GM23338 (cell line): Measurements from ENCODE around the gene FLVCR1. TPM values are rescaled to one million over a fixed set of nuclear protein-coding genes. Genes with fewer than 3 reads are reported as not detected.
"Not testable (repeated sequence)": the region's sequence is repeated elsewhere in the genome, so short reads cannot be mapped to it uniquely, and the experiment has no call there.

Source experiments
- ATAC-seq: fragments of 200-7000 bp; cut with Tn5 transposase; 3 replicates; pipeline ENCODE4 v1.9.1; 2020
- DNase-seq: peaks from one replicate; pipeline ENCODE4 v3.0.0-alpha.2; 2015; ENCODE audit warnings: low spot score
- H2AFZ ChIP-seq: fragments of 200-600 bp; sonication (generic); 2 replicates; pipeline ENCODE4 v1.8.0; 2016; ENCODE audit warnings: antibody characterized with exemption, mild to moderate bottlenecking, moderate library complexity
- H3F3A ChIP-seq: fragments of 200-600 bp; sonication (generic); replicated peaks from 2 replicates; pipeline ENCODE4 v1.8.0; 2017; ENCODE audit warnings: antibody characterized with exemption, mixed run types, low read depth
- H3K27ac ChIP-seq: fragments of 200-600 bp; sonication (generic); 2 replicates; pipeline ENCODE4 v1.6.1; 2016; ENCODE audit warnings: low read depth
- H3K27me3 ChIP-seq: fragments of 200-600 bp; sonication (generic); 2 replicates; pipeline ENCODE4 v1.8.0; 2016; ENCODE audit warnings: mild to moderate bottlenecking, mixed run types, moderate library complexity; ENCODE audit not compliant: insufficient read depth
- H3K36me3 ChIP-seq: fragments of 200-600 bp; sonication (generic); 2 replicates; pipeline ENCODE4 v1.8.0; 2016; ENCODE audit warnings: mild to moderate bottlenecking; ENCODE audit not compliant: insufficient read depth
- H3K4me1 ChIP-seq: fragments of 200-600 bp; sonication (generic); 2 replicates; pipeline ENCODE4 v1.8.0; 2016; ENCODE audit warnings: mild to moderate bottlenecking, moderate library complexity; ENCODE audit not compliant: insufficient read depth
- H3K4me2 ChIP-seq: fragments of 200-600 bp; sonication (generic); 2 replicates; pipeline ENCODE4 v1.7.1; 2017; ENCODE audit warnings: mixed run types
- H3K4me3 ChIP-seq: fragments of 200-600 bp; sonication (generic); 2 replicates; pipeline ENCODE4 v1.6.1; 2016; ENCODE audit warnings: mixed run types
- H3K79me2 ChIP-seq: fragments of 200-600 bp; sonication (generic); replicated peaks from 2 replicates; pipeline ENCODE4 v1.8.0; 2017; ENCODE audit warnings: mild to moderate bottlenecking; ENCODE audit not compliant: insufficient read depth
- H3K9me2 ChIP-seq: fragments of 200-600 bp; sonication (generic); 2 replicates; pipeline ENCODE4 v1.8.0; 2017; ENCODE audit not compliant: insufficient read depth
- H4K20me1 ChIP-seq: fragments of 200-600 bp; sonication (generic); replicated peaks from 2 replicates; pipeline ENCODE4 v1.8.0; 2017; ENCODE audit warnings: mild to moderate bottlenecking; ENCODE audit not compliant: insufficient read depth
- H3K27ac Mint-ChIP-seq: 2 replicates; pipeline ENCODE4 v1.8.0; 2020; ENCODE audit warnings: inconsistent platforms, mild to moderate bottlenecking, moderate library complexity, mixed read lengths
- H3K27me3 Mint-ChIP-seq: 3 replicates; pipeline ENCODE4 v1.8.0; 2022; ENCODE audit warnings: low read depth, mild to moderate bottlenecking, moderate library complexity, mixed read lengths, inconsistent platforms; ENCODE audit not compliant: insufficient read depth, poor library complexity
- H3K36me3 Mint-ChIP-seq: 3 replicates; pipeline ENCODE4 v1.8.0; 2021; ENCODE audit warnings: low read depth, mild to moderate bottlenecking, inconsistent platforms, moderate library complexity, mixed read lengths
- H3K4me1 Mint-ChIP-seq: 3 replicates; pipeline ENCODE4 v1.8.0; 2020; ENCODE audit warnings: mild to moderate bottlenecking, inconsistent platforms, mixed read lengths
- H3K4me3 Mint-ChIP-seq: 3 replicates; pipeline ENCODE4 v1.8.0; 2021; ENCODE audit warnings: moderate library complexity, mild to moderate bottlenecking, inconsistent platforms, mixed read lengths
- H3K9me3 Mint-ChIP-seq: 3 replicates; pipeline ENCODE4 v1.8.0; 2020; ENCODE audit warnings: moderate library complexity, mild to moderate bottlenecking, inconsistent platforms, mixed read lengths
- CREB1 ChIP-seq: fragments of 250-450 bp; sonication (Bioruptor Pico); IDR thresholded peaks from 2 replicates; pipeline ENCODE4 v1.5.0; 2020; ENCODE audit warnings: low read depth, mild to moderate bottlenecking, moderate library complexity
- CTCF ChIP-seq, 2 experiments: fragments of 200-600 bp in 1 of 2; sonication (generic) in 1 of 2; conservative IDR thresholded peaks; 2 replicates each; pipeline versions ENCODE4 v1.5.1 to v1.6.1; 2016 to 2017; ENCODE audit warnings: antibody characterized with exemption in 2 of 2, low read depth in 2 of 2, mild to moderate bottlenecking in 2 of 2, moderate library complexity in 1 of 2
- EZH2phosphoT487 ChIP-seq: fragments of 200-600 bp; sonication (generic); IDR thresholded peaks from one replicate; pipeline ENCODE4 v1.8.1; 2018; ENCODE audit warnings: antibody characterized with exemption; ENCODE audit not compliant: unreplicated experiment
- JUNB ChIP-seq: IDR thresholded peaks from one replicate; pipeline ENCODE4 v1.6.1; 2016; ENCODE audit warnings: antibody characterized with exemption; ENCODE audit not compliant: unreplicated experiment
- NANOG ChIP-seq: IDR thresholded peaks from 2 replicates; pipeline ENCODE4 v1.6.1; 2016; ENCODE audit warnings: antibody characterized with exemption, borderline replicate concordance
- POLR2AphosphoS5 ChIP-seq: IDR thresholded peaks from 2 replicates; pipeline ENCODE4 v1.6.1; 2016; ENCODE audit warnings: antibody characterized with exemption, low read depth
- STAT1 ChIP-seq: IDR thresholded peaks from one replicate; pipeline ENCODE4 v1.6.1; 2016; ENCODE audit warnings: antibody characterized with exemption; ENCODE audit not compliant: unreplicated experiment
- ZNF114 ChIP-seq: fragments of 250-450 bp; sonication (Bioruptor Pico); IDR thresholded peaks from 2 replicates; pipeline ENCODE4 v1.5.0; 2020; ENCODE audit warnings: mild to moderate bottlenecking, moderate library complexity
- ZNF331 ChIP-seq: fragments of 250-450 bp; sonication (Bioruptor Pico); IDR thresholded peaks from 2 replicates; pipeline ENCODE4 v1.5.0; 2020; ENCODE audit warnings: low read depth, mild to moderate bottlenecking, moderate library complexity
- polyA plus RNA-seq: library from polyadenylated mRNA; unstranded; fragments of >200 nt; fragmentation: Nextera tagmentation; extraction: Ambion mirVana; gene quantifications from 2 replicates; pipeline ENCODE4 v1.2.1, GENCODE V29; 2016
- total RNA-seq: library from RNA; depleted of rRNA; stranded (reverse); fragments of >200 nt; shearing (Covaris generic); gene quantifications from 2 replicates; pipeline ENCODE4 v1.2.3, GENCODE V29; 2014
- TF ChIP-seq, protein P1 (sequence below): IDR thresholded peaks from one replicate; pipeline ENCODE4 v1.6.1; 2018; ENCODE audit warnings: antibody characterized with exemption; ENCODE audit not compliant: unreplicated experiment

FLVCR1 gene
- total and polyA plus RNA-seq, 2 experiments from 2014 or later, result 60.5 to 93.5 TPM

DNA sequence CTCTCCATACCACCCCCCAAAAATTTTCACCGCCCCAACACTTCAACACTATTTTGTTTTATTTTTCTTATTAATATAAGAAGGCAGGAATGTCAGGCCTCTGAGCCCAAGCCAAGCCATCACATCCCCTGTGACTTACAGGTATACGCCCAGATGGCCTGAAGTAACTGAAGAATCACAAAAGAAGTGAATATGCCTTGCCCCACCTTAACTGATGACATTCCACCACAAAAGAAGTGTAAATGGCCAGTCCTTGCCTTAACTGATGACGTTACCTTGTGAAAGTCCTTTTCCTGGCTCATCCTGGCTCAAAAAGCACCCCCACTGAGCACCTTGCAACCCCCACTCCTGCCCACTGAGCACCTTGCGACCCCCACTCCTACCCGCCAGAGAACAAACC, 56.0 kb downstream of the FLVCR1 start:
- Mint-ChIP-seq H3K36me3 (peaks cover 22% of the 10 kb centered on the region), H3K9me3 (peaks cover 12% of the 10 kb centered on the region; the same call in 1 of the 3 replicates), H3K4me3 (peak overlapping the region; percentile 86), H3K4me1 (peaks cover 48% of the 10 kb centered on the region), H3K27me3 (peaks cover 43% of the 10 kb centered on the region), H3K27ac (peak overlapping the region; percentile 97)
- H2AFZ ChIP-seq, H3K27me3 ChIP-seq, DNase-seq, H3K36me3 ChIP-seq, ATAC-seq, H4K20me1 ChIP-seq, H3K9me2 ChIP-seq: not testable (repeated sequence)
- peak; percentile 58; the same call in 1 of the 2 replicates for TF ChIP-seq CREB1 (CRISPR knock-in tag)
- TF ChIP-seq POLR2AphosphoS5, result peak; percentile 72
- peak; percentile 50 for TF ChIP-seq NANOG
- peak overlapping the region; percentile 83; the same call in 1 of the 2 replicates for H3K4me2 ChIP-seq
- peak overlapping the region; percentile 66 for H3K4me3 ChIP-seq
- peaks cover 13% of the 10 kb centered on the region for H3F3A ChIP-seq
- H3K27ac ChIP-seq, result peak overlapping the region; percentile 100
- peaks cover 14% of the 10 kb centered on the region for H3K79me2 ChIP-seq
- peaks cover 32% of the 10 kb centered on the region for H3K4me1 ChIP-seq

DNA sequence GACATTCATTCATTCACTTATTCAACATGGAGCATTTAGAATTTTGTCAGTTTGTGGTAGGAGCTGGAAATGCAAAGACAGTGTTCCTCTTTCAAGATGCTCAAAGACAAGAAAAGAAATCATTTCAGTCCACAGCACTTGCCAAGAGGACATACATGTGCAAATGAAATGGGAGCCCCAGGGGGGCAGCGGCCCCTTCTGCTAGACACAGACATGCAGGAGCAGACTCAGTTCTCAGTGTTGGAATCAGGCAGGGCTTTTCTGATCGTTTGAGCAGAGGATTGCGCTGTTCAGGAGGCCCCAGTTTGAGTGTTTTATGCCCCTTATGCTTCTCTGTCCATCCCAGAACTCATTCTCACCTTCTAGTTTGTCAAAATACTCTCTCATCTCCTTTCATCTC, 56.7 kb downstream of the FLVCR1 start:
- no peaks in the 10 kb centered on the region for H4K20me1 ChIP-seq
- peak overlapping the region; percentile 99 for H3K27ac ChIP-seq
- H3K9me2 ChIP-seq, result peaks cover 5% of the 10 kb centered on the region; the same call in 1 of the 2 replicates
- H3K27me3 Mint-ChIP-seq, result peaks cover 37% of the 10 kb centered on the region
- peaks cover 8% of the 10 kb centered on the region; the same call in 1 of the 3 replicates for H3K9me3 Mint-ChIP-seq
- peak overlapping the region; percentile 67 for H3K4me2 ChIP-seq
- peak overlapping the region; percentile 86 for H3K4me3 Mint-ChIP-seq
- H3K4me1 Mint-ChIP-seq, result peaks cover 44% of the 10 kb centered on the region
- H3K27ac Mint-ChIP-seq, result peak overlapping the region; percentile 97
- DNase-seq (peak; percentile 65), ATAC-seq (peak; percentile 60)
- peak overlapping the region; percentile 66 for H3K4me3 ChIP-seq
- no peak overlapping the region for H2AFZ ChIP-seq
- H3K36me3 Mint-ChIP-seq, result peaks cover 18% of the 10 kb centered on the region
- TF ChIP-seq JUNB, result no peak
- no peak; the same call in 1 of the 2 replicates for TF ChIP-seq POLR2AphosphoS5
- 0 out of 4 replicates have a peak, but pooled peaks of 1 of the 2 experiments have one; percentile 2 for TF ChIP-seq CTCF (conservative IDR thresholded peaks at IDR 0.05; ENCODE audit: low read depth in 2 of 2)
- peaks cover 13% of the 10 kb centered on the region for H3F3A ChIP-seq
- peaks cover 14% of the 10 kb centered on the region for H3K79me2 ChIP-seq
- no peaks in the 10 kb centered on the region for H3K27me3 ChIP-seq
- no peaks in the 10 kb centered on the region for H3K36me3 ChIP-seq
- peaks cover 32% of the 10 kb centered on the region for H3K4me1 ChIP-seq

GRCh38 chr1:212915245-212916091, 57.4 kb downstream of the FLVCR1 start:
- H3K4me3 Mint-ChIP-seq, result peak overlapping the region; percentile 86
- DNase-seq, result peak; percentile 83
- TF ChIP-seq STAT1 (no peak), EZH2phosphoT487 (no peak), ZNF114 (CRISPR knock-in tag) (no peak), CTCF (conservative IDR thresholded peaks at IDR 0.05; ENCODE audit: low read depth in 2 of 2) (peak; percentile 69 to 85), POLR2AphosphoS5 (peak; percentile 26; the same call in 1 of the 2 replicates), ZNF331 (no peak)
- TF ChIP-seq, protein P1, sequence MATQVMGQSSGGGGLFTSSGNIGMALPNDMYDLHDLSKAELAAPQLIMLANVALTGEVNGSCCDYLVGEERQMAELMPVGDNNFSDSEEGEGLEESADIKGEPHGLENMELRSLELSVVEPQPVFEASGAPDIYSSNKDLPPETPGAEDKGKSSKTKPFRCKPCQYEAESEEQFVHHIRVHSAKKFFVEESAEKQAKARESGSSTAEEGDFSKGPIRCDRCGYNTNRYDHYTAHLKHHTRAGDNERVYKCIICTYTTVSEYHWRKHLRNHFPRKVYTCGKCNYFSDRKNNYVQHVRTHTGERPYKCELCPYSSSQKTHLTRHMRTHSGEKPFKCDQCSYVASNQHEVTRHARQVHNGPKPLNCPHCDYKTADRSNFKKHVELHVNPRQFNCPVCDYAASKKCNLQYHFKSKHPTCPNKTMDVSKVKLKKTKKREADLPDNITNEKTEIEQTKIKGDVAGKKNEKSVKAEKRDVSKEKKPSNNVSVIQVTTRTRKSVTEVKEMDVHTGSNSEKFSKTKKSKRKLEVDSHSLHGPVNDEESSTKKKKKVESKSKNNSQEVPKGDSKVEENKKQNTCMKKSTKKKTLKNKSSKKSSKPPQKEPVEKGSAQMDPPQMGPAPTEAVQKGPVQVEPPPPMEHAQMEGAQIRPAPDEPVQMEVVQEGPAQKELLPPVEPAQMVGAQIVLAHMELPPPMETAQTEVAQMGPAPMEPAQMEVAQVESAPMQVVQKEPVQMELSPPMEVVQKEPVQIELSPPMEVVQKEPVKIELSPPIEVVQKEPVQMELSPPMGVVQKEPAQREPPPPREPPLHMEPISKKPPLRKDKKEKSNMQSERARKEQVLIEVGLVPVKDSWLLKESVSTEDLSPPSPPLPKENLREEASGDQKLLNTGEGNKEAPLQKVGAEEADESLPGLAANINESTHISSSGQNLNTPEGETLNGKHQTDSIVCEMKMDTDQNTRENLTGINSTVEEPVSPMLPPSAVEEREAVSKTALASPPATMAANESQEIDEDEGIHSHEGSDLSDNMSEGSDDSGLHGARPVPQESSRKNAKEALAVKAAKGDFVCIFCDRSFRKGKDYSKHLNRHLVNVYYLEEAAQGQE, result no peak

More at GRCh38 chr1:212915245-212916091, 57.4 kb downstream of the FLVCR1 start:
- peak; percentile 65 for ATAC-seq
- H3K36me3 ChIP-seq, result no peaks in the 10 kb centered on the region
- H3K4me1 ChIP-seq, result peaks cover 32% of the 10 kb centered on the region
- Mint-ChIP-seq H3K36me3 (peaks cover 15% of the 10 kb centered on the region), H3K9me3 (peaks cover 5% of the 10 kb centered on the region; the same call in 1 of the 3 replicates), H3K27me3 (peaks cover 32% of the 10 kb centered on the region), H3K4me1 (peaks cover 40% of the 10 kb centered on the region), H3K27ac (peak overlapping the region; percentile 97)
- H3K4me3 ChIP-seq, result peak overlapping the region; percentile 66
- no peak overlapping the region for H2AFZ ChIP-seq
- peak overlapping the region; percentile 67 for H3K4me2 ChIP-seq
- H3K9me2 ChIP-seq, result peaks cover 5% of the 10 kb centered on the region; the same call in 1 of the 2 replicates
- H3K79me2 ChIP-seq, result peaks cover 14% of the 10 kb centered on the region
- H3K27me3 ChIP-seq, result no peaks in the 10 kb centered on the region
- H4K20me1 ChIP-seq, result no peaks in the 10 kb centered on the region
- H3K27ac ChIP-seq, result peak overlapping the region; percentile 99
- peaks cover 13% of the 10 kb centered on the region for H3F3A ChIP-seq
